Measurements from ENCODE around the gene PRKCE. TPM values are rescaled to one million over a fixed set of nuclear protein-coding genes. Genes with fewer than 3 reads are reported as not detected.
"Not testable (repeated sequence)": the region's sequence is repeated elsewhere in the genome, so short reads cannot be mapped to it uniquely, and the experiment has no call there.

Gene PRKCE
- total RNA-seq, 1 donor from 2014 or later: 30.5 TPM

DNA sequence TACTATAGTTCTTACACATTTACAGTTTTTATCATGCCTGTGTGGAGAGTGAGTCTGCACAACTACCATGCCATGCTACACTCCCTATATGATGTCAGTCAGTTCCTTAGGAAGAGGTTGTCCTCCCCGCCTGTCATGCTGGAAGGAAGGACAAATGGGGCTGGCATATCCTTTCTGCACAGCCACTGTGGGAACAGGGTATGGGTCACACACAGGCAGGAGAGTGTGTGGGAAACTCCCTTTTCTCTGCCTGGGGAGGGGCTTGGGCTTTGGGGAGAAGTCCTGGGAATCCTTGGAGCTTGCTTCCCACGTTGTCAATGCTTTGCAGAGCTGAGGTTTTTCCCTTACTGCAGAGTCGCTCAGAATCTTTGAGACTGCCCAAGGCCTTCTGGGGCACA, 232.1 kb downstream of the PRKCE start:
- intact Hi-C loops (cut with DNase I): no loop called here
- ATAC-seq: no peak
- DNase-seq (ENCODE audit: low spot score): no peak

DNA sequence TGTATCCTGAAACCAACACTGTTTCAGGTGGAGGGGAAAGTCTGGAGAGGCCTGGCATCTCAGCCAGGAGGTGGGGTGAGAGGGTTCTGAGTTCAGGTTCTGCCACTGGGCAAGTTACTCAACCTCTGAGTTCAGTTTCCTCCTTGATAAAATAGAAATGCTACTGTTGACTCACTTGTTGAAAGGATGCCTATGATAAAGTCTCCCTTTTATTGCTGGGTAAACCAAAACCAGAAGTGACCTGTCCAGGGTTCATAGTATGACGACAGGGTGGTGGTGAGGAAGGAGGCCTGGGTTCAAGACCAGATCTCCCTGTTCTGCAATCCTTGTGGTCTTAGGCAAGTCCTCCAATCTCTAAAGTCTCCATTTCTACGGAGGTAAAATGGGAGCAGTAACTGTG, 232.7 kb downstream of the PRKCE start:
- ATAC-seq: no peak
- DNase-seq (ENCODE audit: low spot score): no peak
- intact Hi-C loops (cut with DNase I): no loop called here

DNA sequence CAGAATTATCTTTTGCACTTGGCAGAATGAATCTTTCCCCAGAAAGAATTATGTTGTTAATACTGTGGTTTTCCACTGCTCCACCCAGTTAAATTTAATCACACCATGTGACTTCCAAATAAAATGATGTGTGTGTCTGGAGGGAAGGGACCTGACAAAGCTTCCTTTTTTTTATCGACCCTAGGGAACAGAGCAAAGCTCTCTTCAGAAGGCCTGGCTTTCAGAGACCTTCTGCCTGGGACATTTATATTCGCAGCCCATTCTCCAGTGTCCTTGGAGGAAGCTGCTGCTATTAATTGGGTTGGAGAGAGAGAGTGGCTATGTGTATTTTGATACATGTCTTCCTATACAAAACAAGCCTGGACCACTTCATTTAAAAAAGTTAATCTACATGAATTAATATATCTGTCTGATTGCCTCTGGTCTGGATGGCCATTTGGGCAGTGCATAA, 233.7 kb downstream of the PRKCE start:
- ATAC-seq: peak; percentile 87
- intact Hi-C loops (cut with DNase I): no loop called here
- no peak for DNase-seq (ENCODE audit: low spot score)

DNA sequence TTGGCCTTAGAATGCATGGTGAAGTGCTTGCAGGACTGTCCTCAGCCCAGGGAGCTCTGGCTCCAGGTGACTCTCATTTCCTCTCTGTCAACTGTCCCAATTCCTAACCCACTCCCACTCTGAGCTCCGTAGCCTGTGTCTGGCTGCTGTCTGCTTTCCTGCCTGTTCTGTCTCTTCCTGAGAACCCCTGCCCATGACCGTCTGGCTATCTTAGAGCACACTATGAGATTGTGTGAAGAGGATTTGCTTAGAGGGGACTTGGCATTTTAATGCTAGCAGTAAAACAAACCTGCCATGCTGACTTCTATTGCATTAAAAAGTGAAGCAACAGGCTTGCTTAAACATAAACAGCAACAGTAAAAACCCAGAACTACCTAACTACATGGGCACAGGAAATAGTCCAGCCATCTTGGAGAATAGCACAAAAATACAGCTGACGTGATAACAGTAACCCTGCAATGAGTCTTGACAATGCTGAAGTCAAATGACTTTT, 234.7 kb downstream of the PRKCE start:
- intact Hi-C loops (cut with DNase I): no loop called here
- DNase-seq (ENCODE audit: low spot score) (no peak), ATAC-seq (no peak)

DNA sequence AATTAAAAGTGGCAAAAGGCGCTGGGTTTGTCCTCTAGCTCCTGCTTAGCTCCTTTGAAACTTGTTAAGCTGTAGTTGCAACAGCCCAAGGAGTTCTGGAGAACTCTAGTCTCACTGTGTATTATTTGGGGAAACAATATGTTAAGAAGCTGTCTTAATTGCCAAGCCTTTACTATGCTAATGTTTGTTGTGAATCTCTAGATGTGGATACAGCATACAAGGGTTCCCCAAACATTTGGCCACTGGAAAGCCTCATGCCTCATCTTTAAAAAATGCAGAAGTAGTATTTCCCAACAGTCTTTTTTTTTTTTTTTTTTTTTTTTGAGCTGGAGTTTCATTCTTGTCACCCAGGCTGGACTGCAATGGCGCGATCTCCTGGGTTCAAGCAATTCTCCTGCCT, 236.7 kb downstream of the PRKCE start:
- ATAC-seq (peak; percentile 20), DNase-seq (ENCODE audit: low spot score) (no peak)
- intact Hi-C loops (cut with DNase I): no loop called here

DNA sequence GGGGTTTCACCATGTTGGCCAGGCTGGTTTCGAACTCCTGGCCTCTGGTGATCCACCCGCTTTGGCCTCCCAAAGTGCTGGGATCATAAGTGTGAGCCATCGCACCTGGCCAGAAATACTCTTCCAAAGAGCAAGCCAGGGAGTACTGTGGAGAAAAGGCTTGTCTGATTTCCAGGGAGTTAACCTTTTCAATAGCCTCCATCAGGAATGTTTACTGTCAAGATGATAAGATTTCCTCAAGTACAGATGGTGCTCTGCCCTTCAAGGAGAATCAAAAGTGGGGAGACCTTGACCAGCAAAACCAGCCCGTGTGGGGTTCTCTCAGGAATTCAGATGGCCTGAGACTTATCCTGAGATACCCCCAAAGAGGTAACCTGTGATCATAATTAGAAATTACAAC, 237.2 kb downstream of the PRKCE start:
- intact Hi-C loops (cut with DNase I): no loop called here
- ATAC-seq (no peak), DNase-seq (ENCODE audit: low spot score) (no peak)

DNA sequence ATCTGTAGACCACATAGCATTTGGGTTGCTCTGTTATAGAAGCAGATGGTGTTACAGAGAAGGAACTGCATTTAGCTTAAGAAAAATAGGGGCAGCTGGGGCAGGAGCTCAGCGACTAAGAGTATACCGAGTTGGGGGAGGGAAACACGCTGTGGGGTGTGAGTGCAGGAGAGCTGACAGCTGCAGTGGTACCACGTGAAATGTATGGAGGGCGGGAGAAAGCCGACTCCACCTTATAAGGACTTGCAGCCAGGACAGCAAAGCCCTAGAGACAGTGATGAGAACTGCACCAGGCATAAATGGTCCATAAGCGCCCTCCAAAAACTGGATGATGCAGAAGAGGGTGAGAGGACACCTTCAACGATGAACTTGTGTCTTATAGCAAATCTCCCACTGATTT, 237.6 kb downstream of the PRKCE start:
- no peak for DNase-seq (ENCODE audit: low spot score)
- ATAC-seq: no peak
- intact Hi-C loops (cut with DNase I): no loop called here

DNA sequence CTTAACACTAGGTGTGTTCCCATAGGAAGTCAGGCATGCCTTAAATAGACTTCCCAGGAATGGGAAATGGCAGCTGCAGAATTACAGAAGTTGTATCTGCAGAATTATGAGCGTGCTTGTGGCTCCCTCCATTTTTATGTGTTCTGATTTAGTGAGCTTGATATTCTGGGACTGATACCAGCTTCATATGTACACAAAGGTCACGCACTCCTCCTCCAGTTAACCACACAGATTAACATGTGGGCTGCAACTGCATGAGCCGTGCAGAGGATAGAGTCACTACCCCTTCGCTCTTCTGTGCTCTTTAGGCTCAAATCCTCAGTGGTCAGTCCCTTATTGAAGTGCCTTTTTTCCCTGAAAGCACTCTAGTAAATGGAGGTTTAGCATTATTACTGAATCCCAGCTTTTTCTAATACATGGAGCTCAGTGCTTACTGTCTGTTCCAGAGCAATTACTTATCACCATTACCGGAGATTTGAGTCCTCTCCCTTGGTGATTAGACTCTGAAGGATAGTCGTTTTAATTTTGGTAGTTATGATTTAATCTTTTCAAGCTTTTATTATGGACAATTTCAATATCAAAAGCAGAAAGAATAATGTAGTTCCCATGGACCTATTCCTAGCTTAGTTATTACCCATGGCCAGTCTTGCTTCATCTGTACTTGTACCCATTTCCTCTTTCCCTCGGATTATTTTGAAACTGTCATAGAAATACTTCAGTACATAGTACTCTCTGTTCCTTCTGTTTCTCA, 238.3 kb downstream of the PRKCE start:
- intact Hi-C loops (cut with DNase I): no loop called here
- ATAC-seq (peak; percentile 37), DNase-seq (ENCODE audit: low spot score) (no peak)

DNA sequence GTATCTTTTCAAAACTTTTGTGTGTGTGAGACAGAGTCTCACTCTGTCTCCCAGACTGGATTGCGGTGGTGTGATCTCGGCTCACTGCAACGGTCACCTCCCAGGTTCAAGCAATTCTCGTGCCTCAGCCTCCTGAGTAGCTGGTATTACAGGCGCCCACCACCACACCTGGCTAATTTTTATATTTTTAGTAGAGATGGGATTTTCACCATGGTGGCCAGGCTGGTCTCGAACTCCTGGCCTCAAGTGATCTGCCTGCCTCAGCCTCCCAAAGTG, 238.8 kb downstream of the PRKCE start:
- ATAC-seq; DNase-seq (ENCODE audit: low spot score); intact Hi-C loops (cut with DNase I): not testable (repeated sequence)

DNA sequence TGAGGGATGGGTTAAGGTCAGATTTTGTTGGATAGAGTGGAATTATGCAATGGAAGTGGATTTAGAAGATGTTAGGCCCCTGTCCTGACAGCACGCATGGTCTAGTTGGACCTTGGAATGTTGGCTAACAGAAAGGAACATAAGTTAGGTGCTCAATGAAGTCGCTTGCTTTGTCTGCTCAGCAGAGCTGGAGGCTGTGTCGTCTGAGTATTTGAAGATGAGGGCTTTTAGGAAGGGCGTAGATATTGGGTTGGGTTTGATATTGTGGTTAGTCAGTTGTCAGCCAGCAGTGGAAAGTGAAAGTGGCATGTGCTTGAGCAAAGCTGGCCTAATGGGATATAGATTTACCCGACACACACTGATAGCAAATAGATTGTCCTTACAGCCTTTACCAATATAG, 239.3 kb downstream of the PRKCE start:
- DNase-seq (ENCODE audit: low spot score): no peak
- intact Hi-C loops (cut with DNase I): no loop called here
- no peak for ATAC-seq

DNA sequence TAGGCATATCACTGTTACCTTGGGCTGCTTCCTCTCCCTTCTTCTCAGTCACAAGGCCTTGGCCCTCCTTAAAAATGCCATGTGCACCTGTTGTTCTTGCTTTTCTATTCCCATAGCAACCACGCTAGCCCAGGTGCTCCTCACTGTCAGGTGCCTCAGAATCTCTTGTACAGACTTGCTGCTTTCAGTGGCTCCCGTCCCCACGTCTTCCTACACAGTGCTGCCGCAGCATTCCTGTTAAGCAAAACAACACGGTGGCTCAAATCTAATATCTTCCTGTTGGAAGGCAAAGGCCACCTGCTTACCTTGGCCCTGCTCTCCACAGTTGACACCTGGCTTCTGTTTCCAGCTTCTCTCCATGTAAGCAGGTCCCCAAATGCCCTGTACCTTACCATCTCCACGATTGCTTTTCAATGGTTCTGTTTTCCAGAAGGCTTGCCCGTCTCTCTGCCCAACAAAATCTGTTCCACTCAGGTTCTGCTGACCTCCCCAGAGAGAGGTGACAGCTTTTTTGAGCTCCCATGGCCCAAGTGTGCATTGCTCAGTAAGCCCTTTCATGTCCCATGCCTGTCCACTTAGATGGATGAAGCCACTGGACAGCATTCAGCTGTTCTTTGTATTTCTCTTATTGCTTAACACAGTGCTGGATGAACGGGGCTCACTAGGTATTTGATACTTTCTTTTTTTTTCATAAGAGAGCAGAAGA, 240.4 kb downstream of the PRKCE start:
- intact Hi-C loops (cut with DNase I): no loop called here
- ATAC-seq: no peak

DNA sequence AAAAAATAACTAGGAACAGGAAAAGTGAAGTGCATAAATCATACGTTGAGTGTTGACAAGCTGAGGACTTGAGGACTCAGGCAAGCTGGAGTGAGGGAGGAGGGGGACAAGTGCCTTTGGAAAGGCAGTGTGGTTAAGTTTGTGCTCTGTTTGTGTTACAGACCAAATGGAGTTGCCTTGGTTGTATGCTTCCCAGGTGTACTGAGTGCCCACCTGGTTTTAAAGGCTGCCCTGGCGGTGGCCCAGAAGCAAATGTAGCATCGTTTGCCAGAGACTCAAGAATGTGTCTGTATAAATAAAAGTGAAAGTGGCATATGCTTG, 240.9 kb downstream of the PRKCE start:
- DNase-seq (ENCODE audit: low spot score) (no peak), ATAC-seq (no peak)
- intact Hi-C loops (cut with DNase I): no loop called here

More for the DNA sequence above, 240.4 kb downstream of the PRKCE start:
- DNase-seq (ENCODE audit: low spot score): no peak

DNA sequence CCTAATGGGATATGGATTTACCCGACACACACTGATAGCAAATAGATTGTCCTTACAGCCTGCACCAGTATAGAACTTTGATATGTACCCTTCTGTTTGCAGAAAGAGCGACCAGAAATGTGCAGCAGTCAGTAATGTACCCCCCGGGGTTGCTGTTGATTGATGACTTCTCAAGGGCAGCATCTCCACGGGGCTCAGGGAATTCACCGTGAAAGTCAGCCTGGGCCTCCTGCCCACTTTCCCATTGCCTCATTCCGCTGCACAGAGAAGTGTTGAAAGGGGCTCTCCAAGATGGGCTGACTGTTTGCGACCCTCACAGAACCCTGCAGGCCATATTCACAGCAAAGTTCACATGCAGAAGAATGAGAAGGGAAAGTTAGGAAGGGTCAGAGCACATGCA, 241.3 kb downstream of the PRKCE start:
- no peak for DNase-seq (ENCODE audit: low spot score)
- ATAC-seq: peak; percentile 39
- intact Hi-C loops (cut with DNase I): no loop called here

DNA sequence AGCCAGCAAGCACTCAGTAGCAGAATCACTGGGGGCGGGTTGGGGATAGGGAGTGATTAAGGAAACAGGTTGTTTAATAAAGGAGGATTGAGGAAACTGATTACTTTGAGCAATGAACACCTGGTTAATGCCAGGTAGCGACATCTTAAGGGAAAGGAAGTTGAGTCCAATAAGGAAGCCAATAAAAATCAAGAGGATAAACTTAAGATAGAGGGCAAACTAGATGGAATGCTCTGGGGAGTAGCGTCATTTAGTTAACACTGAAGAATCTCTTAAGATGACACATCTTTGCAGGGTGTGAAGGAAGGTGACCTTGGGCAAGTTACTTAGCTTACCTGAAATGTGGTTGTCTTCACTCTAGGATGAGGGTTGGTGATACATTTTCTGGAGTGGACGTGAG, 242.7 kb downstream of the PRKCE start:
- intact Hi-C loops (cut with DNase I): no loop called here
- ATAC-seq: no peak
- no peak for DNase-seq (ENCODE audit: low spot score)

DNA sequence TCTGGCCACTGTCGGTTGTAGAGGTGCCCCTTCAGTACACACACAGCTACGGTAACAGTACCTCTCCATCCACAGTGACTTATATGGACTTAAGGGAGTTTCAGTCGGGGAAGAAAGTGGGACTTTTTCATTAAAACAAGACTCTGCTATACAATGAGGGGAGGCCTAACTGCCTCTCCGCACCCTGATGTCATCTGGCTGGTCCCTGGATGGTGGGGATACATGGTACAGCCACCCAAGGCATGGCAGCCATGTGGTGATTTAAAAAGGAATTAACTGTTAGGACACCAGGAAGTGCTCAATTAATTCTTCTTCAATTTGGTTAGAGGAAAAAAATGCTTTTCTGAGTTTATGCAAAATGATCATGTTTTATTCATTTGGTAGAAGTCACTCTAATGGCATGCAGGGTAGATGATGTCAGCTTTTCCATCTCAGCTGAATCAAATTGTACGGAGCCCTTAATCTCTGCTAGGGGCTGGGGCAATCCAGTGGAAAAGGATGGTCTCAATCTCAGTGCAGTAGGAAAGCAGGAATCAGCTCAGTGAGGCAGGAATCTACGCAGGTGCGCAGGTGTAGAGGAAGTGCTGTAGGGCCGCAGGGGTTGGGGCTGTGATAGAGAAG, 243.9 kb downstream of the PRKCE start:
- DNase-seq (ENCODE audit: low spot score) (no peak), ATAC-seq (no peak)
- intact Hi-C loops (cut with DNase I): no loop called here

DNA sequence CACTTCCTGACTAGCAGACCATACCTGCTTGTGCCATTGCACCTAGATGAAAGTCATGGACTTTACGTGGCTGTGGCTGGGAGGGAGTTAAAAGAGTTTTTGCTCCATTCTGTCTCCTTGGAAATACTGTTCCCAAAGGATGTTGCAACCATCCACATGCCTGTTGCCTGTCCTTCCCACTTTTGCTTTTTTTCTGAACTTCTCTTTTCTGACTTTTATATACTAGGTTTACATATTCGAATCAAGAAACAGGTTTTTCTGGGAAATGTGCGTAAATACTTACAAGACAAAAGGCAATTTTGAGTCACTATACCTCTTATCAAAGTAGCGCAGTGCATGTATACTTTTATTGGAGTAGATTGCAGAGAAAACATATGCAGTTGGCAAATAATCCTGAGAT, 244.8 kb downstream of the PRKCE start:
- no peak for DNase-seq (ENCODE audit: low spot score)
- intact Hi-C loops (cut with DNase I): no loop called here
- peak; percentile 47 for ATAC-seq

DNA sequence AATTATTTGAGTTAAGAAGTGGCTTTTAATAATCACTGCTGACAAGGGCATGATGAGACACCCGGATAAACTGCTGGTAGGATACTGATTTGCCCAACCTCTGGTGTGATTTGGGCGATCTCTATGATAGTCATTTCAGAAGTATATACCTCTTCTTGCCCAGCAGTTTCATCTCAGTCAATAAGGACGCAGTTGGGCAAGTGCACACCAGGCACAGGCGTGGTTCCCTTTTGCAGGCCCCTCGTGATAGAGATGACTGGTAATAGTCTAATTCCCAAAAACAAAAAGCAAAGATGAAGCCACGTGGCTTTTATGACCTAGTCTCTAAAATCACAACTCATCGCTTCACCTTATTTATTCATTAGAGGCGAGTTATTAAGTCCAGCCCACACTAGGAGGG, 246.4 kb downstream of the PRKCE start:
- intact Hi-C loops (cut with DNase I): no loop called here
- no peak for DNase-seq (ENCODE audit: low spot score)
- ATAC-seq: no peak

DNA sequence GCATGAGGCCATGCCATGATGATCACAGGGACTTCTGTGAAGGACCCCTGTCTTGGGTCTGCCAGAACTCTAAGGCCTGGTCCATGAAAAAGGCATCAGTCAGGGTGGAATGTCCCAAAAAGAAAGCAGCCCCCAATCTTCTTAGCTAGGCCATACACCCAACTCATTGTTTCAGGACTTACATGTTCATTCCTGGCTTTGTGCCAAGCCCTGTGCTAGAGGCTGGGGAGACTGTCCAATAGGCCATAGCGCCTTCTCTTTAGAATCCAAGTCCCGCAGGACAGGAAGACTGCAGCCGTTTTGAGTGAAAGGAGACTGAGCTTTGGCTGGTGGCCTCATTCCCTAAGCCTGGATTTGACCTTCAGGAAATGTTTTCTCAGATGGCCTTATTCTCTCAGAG, 247.3 kb downstream of the PRKCE start:
- DNase-seq (ENCODE audit: low spot score) (no peak), ATAC-seq (no peak)
- intact Hi-C loops (cut with DNase I): no loop called here

DNA sequence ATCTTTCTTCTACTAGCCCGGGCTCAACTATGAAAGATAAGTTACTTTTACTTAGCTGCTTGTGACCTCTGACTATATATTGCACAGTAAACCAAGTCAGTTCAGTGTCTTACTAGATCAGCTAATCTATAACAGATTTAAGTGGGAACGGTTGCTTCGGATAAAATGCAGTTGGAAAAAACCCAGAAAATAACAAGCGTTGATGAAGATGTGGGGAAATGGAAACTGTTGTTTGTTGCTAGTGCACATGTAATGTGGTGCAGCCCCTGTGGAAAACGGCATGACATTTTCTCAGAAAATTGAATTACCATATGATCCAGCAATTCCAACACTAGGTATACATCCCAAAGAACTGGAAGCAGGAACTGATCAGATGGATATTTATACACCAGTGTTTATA, 248.5 kb downstream of the PRKCE start:
- ATAC-seq (no peak), DNase-seq (ENCODE audit: low spot score) (no peak)
- intact Hi-C loops (cut with DNase I): no loop called here

DNA sequence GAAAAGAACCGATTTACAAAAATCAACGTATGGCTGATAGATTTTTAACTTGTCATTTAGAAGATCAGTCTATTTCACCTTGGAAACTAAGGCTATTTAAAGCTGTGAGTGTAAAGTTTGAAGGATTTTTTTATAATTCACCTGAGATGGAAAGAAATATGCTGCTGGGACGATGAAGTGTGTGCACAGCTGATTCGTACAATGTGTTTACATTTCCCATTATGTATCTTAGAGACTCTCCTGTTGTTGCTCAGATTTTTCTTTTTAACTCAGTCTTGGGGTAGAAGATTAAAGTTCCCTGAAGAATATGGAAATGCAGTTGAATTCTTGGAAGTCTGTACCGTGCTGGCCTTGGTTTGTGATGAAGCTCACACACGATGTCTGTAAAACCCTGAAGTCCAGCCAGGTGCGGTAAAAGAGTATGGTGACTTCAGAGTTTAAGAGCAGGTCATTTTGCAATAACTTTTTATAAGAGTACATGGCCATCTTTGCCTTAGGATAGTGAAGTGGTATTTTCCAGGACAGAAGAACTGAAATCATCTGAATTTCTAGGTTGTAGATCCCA, 250.1 kb downstream of the PRKCE start:
- ATAC-seq (no peak), DNase-seq (ENCODE audit: low spot score) (no peak)
- intact Hi-C loops (cut with DNase I): no loop called here

Measured in sciatic nerve (tissue), 2 donors.